Hepatocyte (in vitro differentiated cells): ENCODE results near the gene GEN1.

Experiments used
- EZH2phosphoT487 ChIP-seq: fragments of 200-600 bp; sonication (generic); IDR thresholded peaks from one replicate; pipeline ENCODE4 v1.6.1; 2018; ENCODE audit warnings: antibody characterized with exemption, mild to moderate bottlenecking, low read depth, moderate library complexity; ENCODE audit not compliant: unreplicated experiment, severe bottlenecking
- TF ChIP-seq, protein P1 (sequence below): fragments of 200-600 bp; sonication (generic); IDR thresholded peaks from 2 replicates; pipeline ENCODE4 v1.5.1; 2016; ENCODE audit warnings: antibody characterized with exemption, mild to moderate bottlenecking; ENCODE audit not compliant: poor library complexity

DNA sequence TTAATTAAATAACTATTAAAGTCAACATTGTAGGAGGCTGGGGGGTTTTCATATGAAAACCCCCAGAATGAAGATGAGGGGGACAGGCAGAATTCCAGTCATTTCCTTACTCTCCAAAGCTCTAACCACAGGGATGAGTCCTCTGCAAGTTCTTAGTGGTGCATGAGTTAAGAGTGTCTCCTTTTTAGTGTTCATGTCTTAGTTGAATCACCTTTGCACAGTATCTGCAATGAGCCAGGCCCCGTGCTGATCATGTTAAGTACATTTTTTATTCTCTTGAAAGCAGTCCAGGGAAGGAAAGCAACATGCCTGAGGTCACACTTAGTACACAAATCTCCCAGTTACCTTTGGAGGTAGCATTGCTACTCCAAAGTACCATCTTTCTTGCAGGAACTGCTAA is 36.6 kb downstream of the GEN1 start:
- TF ChIP-seq, protein P1, sequence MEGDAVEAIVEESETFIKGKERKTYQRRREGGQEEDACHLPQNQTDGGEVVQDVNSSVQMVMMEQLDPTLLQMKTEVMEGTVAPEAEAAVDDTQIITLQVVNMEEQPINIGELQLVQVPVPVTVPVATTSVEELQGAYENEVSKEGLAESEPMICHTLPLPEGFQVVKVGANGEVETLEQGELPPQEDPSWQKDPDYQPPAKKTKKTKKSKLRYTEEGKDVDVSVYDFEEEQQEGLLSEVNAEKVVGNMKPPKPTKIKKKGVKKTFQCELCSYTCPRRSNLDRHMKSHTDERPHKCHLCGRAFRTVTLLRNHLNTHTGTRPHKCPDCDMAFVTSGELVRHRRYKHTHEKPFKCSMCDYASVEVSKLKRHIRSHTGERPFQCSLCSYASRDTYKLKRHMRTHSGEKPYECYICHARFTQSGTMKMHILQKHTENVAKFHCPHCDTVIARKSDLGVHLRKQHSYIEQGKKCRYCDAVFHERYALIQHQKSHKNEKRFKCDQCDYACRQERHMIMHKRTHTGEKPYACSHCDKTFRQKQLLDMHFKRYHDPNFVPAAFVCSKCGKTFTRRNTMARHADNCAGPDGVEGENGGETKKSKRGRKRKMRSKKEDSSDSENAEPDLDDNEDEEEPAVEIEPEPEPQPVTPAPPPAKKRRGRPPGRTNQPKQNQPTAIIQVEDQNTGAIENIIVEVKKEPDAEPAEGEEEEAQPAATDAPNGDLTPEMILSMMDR = no peak
- no peak for TF ChIP-seq EZH2phosphoT487
